GM18861 (cell line): ENCODE measurements around the gene PIM1.
"Not testable (repeated sequence)": the region's sequence is repeated elsewhere in the genome, so short reads cannot be mapped to it uniquely, and the experiment has no call there.

Source experiments
- ATAC-seq: cut with Tn5 transposase; IDR thresholded peaks from one replicate; pipeline ENCODE4 v1.9.1; 2021; ENCODE audit not compliant: unreplicated experiment

The PIM1 gene

GRCh38 chr6:37170273-37171200 lies 585 bp downstream of the PIM1 start:
- peak; percentile 24 for ATAC-seq

GRCh38 chr6:37171201-37171969 lies 1.4 kb downstream of the PIM1 start:
- ATAC-seq, result no peak

- peak; percentile 30 for ATAC-seq
Observed at GRCh38 chr6:37171970-37172812, 2.2 kb downstream of the PIM1 start.

GRCh38 chr6:37172912-37173492 lies 3.0 kb downstream of the PIM1 start:
- no peak for ATAC-seq

- ATAC-seq, result no peak
Observed at GRCh38 chr6:37173493-37174195, 3.7 kb downstream of the PIM1 start.

- no peak for ATAC-seq
Observed at GRCh38 chr6:37174196-37174514, 4.2 kb downstream of the PIM1 start.

- ATAC-seq, result no peak
Observed at GRCh38 chr6:37174515-37175331, 4.8 kb downstream of the PIM1 start.

- ATAC-seq, result no peak
Observed at GRCh38 chr6:37175332-37176267, 5.6 kb downstream of the PIM1 start.

- ATAC-seq, result no peak
Observed at GRCh38 chr6:37176268-37177076, 6.5 kb downstream of the PIM1 start.

- no peak for ATAC-seq
Observed at GRCh38 chr6:37177077-37177934, 7.4 kb downstream of the PIM1 start.

GRCh38 chr6:37177935-37178517 lies 8.1 kb downstream of the PIM1 start:
- no peak for ATAC-seq

GRCh38 chr6:37180075-37180474 lies 10.1 kb downstream of the PIM1 start:
- ATAC-seq, result no peak

- ATAC-seq, result not testable (repeated sequence)
Observed at GRCh38 chr6:37180610-37181009, 10.7 kb downstream of the PIM1 start.

GRCh38 chr6:37182736-37183590 lies 13.0 kb downstream of the PIM1 start:
- no peak for ATAC-seq
